Motor neuron (in vitro differentiated cells): ENCODE data around the gene SEPTIN10. TPM values are rescaled to one million over a fixed set of nuclear protein-coding genes. Genes with fewer than 3 reads are reported as not detected.
"Not testable (repeated sequence)": the region's sequence is repeated elsewhere in the genome, so short reads cannot be mapped to it uniquely, and the experiment has no call there.

Experiments
- ATAC-seq, 8 experiments: fragments of 200-7000 bp; cut with Tn5 transposase; replicated peaks in 6 of 8; 2 replicates each; pipeline ENCODE4 v1.8.0; 2021; ENCODE audit warnings: mild to moderate bottlenecking in 8 of 8, moderate library complexity in 8 of 8
- H3K27ac ChIP-seq, 2 donors: fragments of 250-450 bp; sonication (Bioruptor Pico); 2 replicates each; pipeline ENCODE4 v1.9.0; 2021; ENCODE audit warnings: antibody characterized with exemption in 2 of 2, mild to moderate bottlenecking in 2 of 2, moderate library complexity in 1 of 2
- H3K4me1 ChIP-seq, 2 donors: fragments of 250-450 bp; sonication (Bioruptor Pico); replicated peaks in 1 of 2; 2 replicates each; pipeline ENCODE4 v1.6.1; 2021; ENCODE audit warnings: antibody characterized with exemption in 2 of 2, mild to moderate bottlenecking in 2 of 2, moderate library complexity in 1 of 2
- H3K4me3 ChIP-seq, 5 donors: fragments of 250-450 bp; sonication (Bioruptor Pico); 2 replicates each; pipeline ENCODE4 v1.9.0; 2021; ENCODE audit warnings: antibody characterized with exemption in 5 of 5, mild to moderate bottlenecking in 5 of 5, moderate library complexity in 4 of 5
- WGBS, 10 experiments: fragments of 450-650 bp; shearing (Covaris generic); methylation state at CpG; one replicate each; pipeline ENCODE4 v1.0.0; 2022; 5-methylcytosine and 5-hydroxymethylcytosine counted together
- in situ Hi-C, 9 experiments: fragments of 400-800 bp; cut with MboI; loops; one replicate each; pipeline ENCODE4 v1.15.0; 2021; ENCODE audit warnings: low sequenced_read_pairs in 9 of 9, low pct_unique_long_range_greater_than_20kb in 2 of 9; ENCODE audit not compliant: unreplicated experiment in 9 of 9
- total RNA-seq, 8 experiments: library from RNA; unstranded; fragments of 300-600 nt; gene quantifications; 2 replicates each; pipeline versions ENCODE4 v1.2.3 to v1.2.4, GENCODE V29; 2022

SEPTIN10 gene
- total RNA-seq, 8 experiments from 2014 or later, result 22.1 to 53.8 (median 33.5) TPM

DNA sequence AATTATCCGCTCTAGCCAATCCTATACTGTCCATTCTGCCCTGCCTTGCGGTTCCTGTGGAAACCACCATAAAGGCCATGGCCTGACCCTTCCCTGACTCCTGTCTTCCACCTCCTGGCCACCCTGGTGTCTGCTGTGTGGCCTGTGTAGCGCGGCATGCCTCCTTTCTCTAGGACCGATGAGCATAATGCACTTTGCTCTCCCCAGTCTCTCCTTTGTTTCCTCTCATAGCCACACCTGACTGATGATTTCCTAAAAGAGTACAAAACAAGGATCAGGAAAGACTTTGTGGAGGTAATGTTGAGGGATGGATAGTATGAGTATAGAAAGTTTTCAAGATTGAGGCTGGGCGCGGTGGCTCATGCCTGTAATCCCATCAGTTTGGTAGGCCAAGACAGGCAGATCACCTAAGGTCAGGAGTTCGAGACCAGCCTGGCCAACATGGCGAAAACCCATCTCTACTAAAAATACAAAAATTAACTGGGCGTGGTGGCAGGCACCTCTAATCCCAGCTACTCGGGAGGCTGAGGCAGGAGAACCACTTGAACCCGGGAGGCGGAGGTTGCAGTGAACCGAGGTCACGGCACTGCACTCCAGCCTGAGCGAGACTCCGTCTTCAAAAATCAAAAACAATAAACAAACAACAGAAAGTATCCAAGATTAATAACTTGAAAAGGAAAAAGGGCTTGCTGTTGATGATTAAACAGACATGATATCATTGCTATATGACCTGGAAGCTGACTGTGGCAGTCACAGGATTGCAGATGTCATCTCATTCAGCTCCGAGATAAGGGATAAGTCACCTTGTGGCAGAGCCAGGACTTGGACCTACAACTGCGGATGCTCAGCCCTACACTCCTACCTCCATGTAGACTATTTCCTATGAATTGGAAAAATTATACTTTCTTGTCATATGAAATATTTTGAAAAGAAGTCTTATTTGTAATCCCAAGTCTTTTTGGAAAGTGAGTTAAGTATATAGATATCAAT lies 17.0 kb upstream of the SEPTIN10 start:
- H3K4me3 ChIP-seq, result no peak overlapping the region
- no peaks in the 10 kb centered on the region for H3K4me1 ChIP-seq
- no peak overlapping the region for H3K27ac ChIP-seq
- 50 to 96% (median 90%) methylated on average over 1 to 18 of the region's 19 CpGs; no CpG with 5 or more reads in 1 of the 10 experiments for whole genome bisulfite sequencing, 10 experiments
- no peak for ATAC-seq
- in situ Hi-C loops, result no loop called here

DNA sequence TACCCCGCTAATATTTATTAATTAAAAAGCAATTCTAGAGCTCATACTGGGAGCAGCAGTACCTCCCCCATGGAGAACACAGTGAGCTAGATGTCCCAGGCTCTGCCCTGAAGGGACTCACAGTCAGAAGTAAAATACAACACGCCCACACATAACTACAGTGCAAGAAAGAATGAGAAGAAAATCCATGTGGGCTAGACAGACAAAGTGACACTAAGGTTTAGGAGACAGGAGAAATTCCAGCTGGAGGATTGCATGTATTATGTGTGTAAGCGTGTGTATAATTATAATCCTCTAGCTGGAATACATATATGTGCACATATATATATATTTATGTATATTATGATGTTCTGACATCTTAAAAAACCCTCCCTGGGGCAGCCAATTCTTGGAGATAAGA lies 16.1 kb upstream of the SEPTIN10 start:
- Histone ChIP-seq H3K4me1 (no peaks in the 10 kb centered on the region), H3K4me3 (no peak overlapping the region), H3K27ac (no peak overlapping the region)
- peak in 1 of 8 experiments; percentile 55 for ATAC-seq
- 47 to 100% (median 86%) methylated on average over 1 to 3 of the region's 3 CpGs; no CpG with 5 or more reads in 2 of the 10 experiments for WGBS, 10 experiments
- in situ Hi-C loops, result no loop called here

DNA sequence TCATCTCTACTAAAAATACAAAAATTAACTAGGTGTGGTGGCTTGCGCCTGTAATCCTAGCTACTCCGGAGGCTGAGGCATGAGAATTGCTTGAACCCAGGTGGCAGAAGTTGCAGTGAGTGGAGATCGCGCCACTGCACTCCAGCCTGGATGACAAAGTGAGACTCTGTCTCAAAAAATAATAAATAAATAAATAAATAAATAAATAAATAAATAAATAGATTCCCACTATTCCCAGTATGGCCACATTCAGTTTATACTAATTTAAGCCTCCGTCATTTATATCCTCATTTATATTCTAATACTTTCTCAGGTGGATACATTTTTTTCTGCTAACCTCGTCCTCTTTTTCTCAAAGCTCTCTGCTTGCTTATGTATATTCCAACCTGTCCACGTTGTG lies 14.6 kb upstream of the SEPTIN10 start:
- ATAC-seq, in situ Hi-C loops, H3K4me1 ChIP-seq, H3K27ac ChIP-seq, H3K4me3 ChIP-seq: not testable (repeated sequence)
- WGBS, 10 experiments, result 29 to 100% (median 83%) methylated on average over 1 to 7 of the region's 7 CpGs

DNA sequence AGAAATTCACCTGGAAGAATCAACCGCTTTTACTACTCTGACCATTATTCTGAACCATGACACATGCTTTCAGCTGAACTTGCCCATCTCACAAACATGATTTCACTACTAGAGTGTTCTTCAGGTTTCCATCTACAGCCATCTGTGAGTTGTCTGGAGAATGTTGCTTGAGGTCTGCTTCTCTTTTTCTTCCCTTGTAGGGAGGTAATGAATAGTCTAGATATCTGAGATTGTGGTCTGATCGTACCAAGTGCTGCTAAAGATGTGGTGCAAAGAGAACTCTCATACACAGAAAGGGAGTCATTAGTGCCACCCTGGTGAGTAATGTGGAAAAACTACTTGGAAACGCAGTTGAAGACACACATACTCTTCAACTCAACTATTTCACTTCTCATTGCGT lies 10.6 kb upstream of the SEPTIN10 start:
- no peak for ATAC-seq
- H3K27ac ChIP-seq, result no peak overlapping the region
- 67 to 100% (median 84%) methylated on average over 1 to 4 of the region's 4 CpGs; no CpG with 5 or more reads in 2 of the 10 experiments for WGBS, 10 experiments
- no peaks in the 10 kb centered on the region for H3K4me1 ChIP-seq
- H3K4me3 ChIP-seq, result no peak overlapping the region
- in situ Hi-C loops, result no loop called here

DNA sequence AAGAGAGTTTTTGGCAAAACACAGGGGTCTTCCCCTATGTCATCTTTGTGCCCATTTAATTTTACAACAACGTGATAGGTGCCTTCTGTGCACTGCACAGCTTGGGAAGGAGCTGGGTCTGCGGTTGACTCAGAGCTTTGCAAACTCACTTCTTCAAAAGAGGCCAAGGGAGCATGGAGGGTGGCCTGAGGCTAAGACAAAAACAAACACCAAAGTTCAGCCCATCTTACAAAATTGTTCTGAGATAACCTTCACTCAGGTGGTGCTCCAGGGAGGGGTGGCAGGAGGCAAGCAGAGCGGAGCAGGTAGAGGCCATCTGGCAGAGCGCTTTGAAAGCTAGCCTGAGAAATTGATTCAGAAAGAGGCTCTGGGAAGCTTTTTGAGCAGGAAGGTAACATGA lies 10.2 kb upstream of the SEPTIN10 start:
- H3K4me3 ChIP-seq, result no peak overlapping the region
- H3K27ac ChIP-seq, result no peak overlapping the region
- ATAC-seq, result no peak
- WGBS, 10 experiments, result 80 to 100% (median 95%) methylated on average over 1 to 4 of the region's 4 CpGs; no CpG with 5 or more reads in 4 of the 10 experiments
- H3K4me1 ChIP-seq, result no peaks in the 10 kb centered on the region
- in situ Hi-C loops, result no loop called here

DNA sequence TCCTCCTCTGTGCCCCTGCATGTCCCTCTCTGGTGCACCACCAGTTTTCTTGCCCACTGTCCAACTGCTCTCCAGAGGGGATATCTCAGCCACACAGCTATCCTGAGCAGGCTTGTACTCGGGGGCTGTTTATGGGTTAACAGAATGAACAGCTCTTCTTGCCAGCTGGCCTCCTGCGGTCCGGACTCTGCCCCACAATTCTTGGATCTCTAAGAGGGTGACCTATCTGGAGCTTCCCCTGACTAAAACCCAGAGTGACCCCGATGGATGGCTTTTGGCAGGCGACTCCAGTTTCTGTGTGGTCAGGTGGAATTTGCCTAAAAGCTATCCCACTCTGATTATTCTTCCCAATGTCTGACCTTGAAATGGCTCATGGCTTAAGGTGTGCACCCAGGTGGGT lies 9.5 kb upstream of the SEPTIN10 start:
- Histone ChIP-seq H3K4me1 (no peaks in the 10 kb centered on the region), H3K4me3 (no peak overlapping the region), H3K27ac (no peak overlapping the region)
- in situ Hi-C loops, result no loop called here
- WGBS, 10 experiments, result 19 to 100% (median 80%) methylated on average over 1 to 3 of the region's 5 CpGs; no CpG with 5 or more reads in 5 of the 10 experiments
- no peak for ATAC-seq

DNA sequence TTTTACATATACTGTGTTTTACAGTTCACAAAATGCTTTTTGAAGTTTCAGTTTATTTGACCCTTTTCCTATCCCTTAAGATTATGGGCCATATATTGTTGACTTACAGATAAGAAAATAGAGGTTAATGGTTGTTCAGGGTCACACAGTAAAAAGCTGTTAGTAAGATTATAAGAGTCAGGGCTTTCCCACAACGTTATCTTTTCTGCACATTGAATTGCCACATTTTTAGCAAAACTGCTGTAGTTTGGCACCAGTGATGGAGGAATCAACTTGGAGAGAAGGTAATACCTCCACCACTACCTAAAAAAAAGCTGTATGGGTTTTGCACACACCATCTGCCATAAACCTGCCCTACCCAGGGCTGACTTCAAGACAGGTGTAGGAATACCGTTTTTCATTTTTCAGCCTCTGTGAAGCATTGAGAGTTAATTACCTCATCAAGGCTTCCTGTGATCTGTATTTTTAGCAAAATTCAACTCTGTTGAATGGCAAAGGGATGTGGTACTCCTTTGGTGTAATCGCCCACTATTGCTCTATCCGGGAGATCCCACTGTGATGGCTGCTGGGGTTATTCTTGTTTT lies 5.4 kb upstream of the SEPTIN10 start:
- no peak for ATAC-seq
- WGBS, 10 experiments, result 51 to 100% (median 90%) methylated on average over 1 to 4 of the region's 4 CpGs; no CpG with 5 or more reads in 1 of the 10 experiments
- Histone ChIP-seq H3K4me1 (peaks cover 8 to 15% of the 10 kb centered on the region in 2 donors), H3K4me3 (no peak overlapping the region), H3K27ac (no peak overlapping the region)
- in situ Hi-C loops, result no loop called here

DNA sequence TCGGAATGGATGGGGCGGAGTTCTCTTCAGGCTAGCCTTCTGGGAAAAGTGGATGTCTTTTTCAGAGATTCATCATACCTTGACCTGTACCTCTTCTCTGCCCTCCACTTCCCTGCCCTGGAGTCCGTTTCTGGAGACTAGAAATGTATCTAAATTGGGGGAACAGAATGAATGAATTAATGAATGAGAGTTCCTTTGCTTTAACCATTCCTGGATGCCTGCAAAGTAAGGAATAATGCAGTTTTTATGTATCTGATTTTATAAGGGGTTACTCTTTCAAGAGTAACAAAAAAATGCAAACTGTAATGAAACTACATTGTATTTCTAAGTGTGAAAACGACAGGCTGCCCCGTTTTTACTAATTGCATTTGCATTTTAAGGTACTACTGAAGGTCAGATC lies 2.4 kb upstream of the SEPTIN10 start:
- no peak overlapping the region for H3K27ac ChIP-seq
- ATAC-seq, result no peak
- in situ Hi-C loops, result no loop called here
- H3K4me3 ChIP-seq, result peak overlapping the region; percentile 49 to 85 (median 73)
- WGBS, 10 experiments, result 0 to 76% (median 49%) methylated on average over 2 to 5 of the region's 5 CpGs
- H3K4me1 ChIP-seq, result peaks cover 10 to 24% of the 10 kb centered on the region in 2 donors

DNA sequence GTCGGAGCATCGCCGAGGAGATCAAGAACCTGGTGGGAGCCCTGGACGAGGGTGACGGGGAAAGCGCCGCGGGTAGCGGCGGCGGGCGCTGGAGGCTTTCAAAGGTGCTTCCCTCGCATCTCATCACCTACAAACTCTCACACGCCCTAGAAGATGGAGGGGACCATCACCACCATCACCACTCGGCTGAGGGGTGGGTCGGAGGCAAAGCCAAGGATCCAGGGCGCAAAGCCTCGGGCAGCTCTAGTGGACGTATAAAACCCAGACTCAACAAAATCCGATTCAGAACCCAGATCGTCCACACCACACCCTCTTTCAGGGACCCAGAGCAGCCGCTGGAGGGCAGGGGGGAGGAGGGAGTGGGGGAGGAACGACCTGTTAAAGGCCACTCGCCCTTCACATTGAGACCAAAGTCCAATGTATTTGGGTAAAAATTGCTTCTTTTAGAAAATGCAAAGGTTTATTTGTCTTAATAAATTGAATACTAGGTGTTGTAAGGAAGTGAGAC lies 1.9 kb upstream of the SEPTIN10 start:
- Histone ChIP-seq H3K4me1 (peaks cover 10 to 24% of the 10 kb centered on the region in 2 donors), H3K4me3 (peak overlapping the region; percentile 49 to 85 (median 73)), H3K27ac (no peak overlapping the region)
- no peak for ATAC-seq
- WGBS, 10 experiments, result 0 to 90% (median 21%) methylated on average over 1 to 10 of the region's 24 CpGs; no CpG with 5 or more reads in 4 of the 10 experiments
- in situ Hi-C loops, result no loop called here

DNA sequence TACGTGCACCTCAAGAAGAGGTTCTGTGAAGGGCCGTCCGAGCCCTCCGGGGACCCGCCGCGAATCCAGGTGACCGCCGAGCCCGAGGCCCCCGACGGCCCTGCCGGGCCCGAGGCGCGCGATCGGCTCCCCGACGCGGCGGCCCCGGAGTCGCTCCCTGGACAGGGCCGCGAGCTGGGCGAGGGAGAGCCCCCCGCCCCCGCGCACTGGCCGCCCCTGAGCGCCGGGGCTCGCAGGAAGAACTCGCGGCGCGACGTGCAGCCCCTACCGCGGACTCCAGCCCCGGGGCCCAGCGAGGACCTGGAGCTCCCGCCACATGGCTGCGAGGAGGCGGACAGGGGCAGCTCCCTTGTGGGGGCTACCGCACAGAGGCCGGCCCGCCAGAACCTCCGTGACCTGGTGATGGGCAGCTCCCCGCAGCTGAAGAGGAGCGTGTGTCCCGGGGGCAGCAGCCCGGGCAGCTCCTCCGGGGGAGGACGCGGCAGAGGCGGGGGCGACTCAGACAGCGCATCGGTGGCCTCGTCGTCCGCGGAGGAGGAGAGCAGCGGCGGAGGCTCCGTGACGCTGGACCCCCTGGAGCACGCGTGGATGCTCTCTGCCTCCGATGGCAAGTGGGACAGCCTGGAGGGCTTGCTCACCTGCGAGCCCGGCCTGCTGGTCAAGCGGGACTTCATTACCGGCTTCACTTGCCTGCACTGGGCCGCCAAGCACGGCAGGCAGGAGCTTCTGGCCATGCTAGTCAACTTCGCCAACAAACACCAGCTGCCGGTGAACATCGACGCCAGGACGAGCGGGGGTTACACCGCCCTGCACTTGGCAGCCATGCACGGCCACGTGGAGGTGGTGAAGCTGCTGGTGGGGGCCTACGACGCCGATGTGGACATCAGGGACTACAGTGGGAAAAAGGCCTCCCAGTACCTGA lies 1.2 kb upstream of the SEPTIN10 start:
- H3K4me3 ChIP-seq, result peak overlapping the region; percentile 49 to 85 (median 73)
- in situ Hi-C loops, result no loop called here
- peak in 1 of 8 experiments; percentile 0 for ATAC-seq
- H3K27ac ChIP-seq, result peak overlapping the region; percentile 79 to 83
- 4 to 38% (median 10%) methylated on average over 3 to 12 of the region's 90 CpGs; no CpG with 5 or more reads in 4 of the 10 experiments for WGBS, 10 experiments
- peaks cover 10 to 24% of the 10 kb centered on the region in 2 donors for H3K4me1 ChIP-seq

DNA sequence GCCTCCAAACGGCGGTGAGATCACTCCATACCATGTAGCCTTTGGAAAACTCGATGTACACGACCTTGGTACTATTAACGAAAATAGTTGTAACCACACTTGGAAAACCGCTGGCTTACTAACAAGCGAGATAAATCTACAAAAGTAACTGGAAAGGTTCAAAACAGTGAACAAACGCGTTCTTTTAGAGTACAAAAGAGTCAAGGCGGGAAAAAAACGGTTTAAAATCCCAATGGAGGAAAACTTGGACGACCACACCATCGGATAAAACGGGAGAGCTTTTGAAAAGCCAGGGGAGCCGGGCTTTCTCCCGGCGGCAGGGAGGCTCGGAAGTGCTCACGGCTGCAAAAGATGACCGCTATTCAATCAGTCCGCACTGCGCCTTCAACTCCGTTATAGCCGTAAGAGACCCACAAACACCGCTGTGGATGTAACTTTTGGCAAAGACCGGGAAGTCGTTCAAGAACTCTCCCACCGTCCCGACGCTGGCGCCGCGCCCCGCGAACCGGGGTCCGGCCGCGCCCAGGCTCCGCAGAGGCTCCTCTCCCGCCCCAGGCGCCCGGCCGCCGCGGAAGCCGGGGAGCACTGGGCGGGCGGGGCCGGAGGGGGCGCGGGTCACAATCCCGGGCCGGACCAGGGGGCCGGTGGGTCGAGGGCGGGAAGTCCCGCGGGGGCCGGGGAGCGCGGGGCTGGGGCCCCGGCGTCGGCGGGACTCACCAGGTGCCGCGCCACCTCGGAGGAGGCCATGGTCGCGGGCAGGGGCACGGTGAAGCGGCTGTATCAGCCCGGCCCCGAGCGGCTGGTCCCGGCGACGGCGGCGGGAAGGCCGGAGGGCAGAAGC lies 465 bp downstream of the SEPTIN10 start:
- peaks cover 17 to 32% of the 10 kb centered on the region in 2 donors for H3K4me1 ChIP-seq
- peak overlapping the region; percentile 49 to 85 (median 73) for H3K4me3 ChIP-seq
- 0 to 2% (median 0%) methylated on average over 4 to 19 of the region's 82 CpGs; no CpG with 5 or more reads in 1 of the 10 experiments for WGBS, 10 experiments
- in situ Hi-C loops, result no loop called here
- peak; percentile 5 to 35 (median 25) for ATAC-seq
- peak overlapping the region; percentile 83 to 89 for H3K27ac ChIP-seq
